B cell (primary cell): Measurements from ENCODE around the gene PPP4R1.

Experiments used
- CTCF ChIP-seq: fragments of 200-600 bp; IDR thresholded peaks from one replicate; pipeline ENCODE4 v1.8.0; 2022; ENCODE audit warnings: antibody characterized with exemption, mild to moderate bottlenecking
- EZH2 ChIP-seq: IDR thresholded peaks from 2 replicates; pipeline ENCODE4 v1.6.1; 2012; ENCODE audit warnings: borderline replicate concordance, low read depth, mild to moderate bottlenecking, moderate library complexity, low read length; ENCODE audit not compliant: insufficient read depth, poor library complexity, severe bottlenecking

GRCh38 chr18:9608728-9609127 lies 5.6 kb downstream of the PPP4R1 start:
- TF ChIP-seq CTCF (no peak), EZH2 (no peak)
